HG03575 (cell line): Measurements from ENCODE around the gene EFNA4.
"Not testable (repeated sequence)": the region's sequence is repeated elsewhere in the genome, so short reads cannot be mapped to it uniquely, and the experiment has no call there.

Source experiments
- ATAC-seq: cut with Tn5 transposase; IDR thresholded peaks from one replicate; pipeline ENCODE4 v1.9.1; 2021; ENCODE audit not compliant: unreplicated experiment, insufficient number of reproducible peaks, low FRiP score; ENCODE audit errors: extremely low read depth

The EFNA4 gene

DNA sequence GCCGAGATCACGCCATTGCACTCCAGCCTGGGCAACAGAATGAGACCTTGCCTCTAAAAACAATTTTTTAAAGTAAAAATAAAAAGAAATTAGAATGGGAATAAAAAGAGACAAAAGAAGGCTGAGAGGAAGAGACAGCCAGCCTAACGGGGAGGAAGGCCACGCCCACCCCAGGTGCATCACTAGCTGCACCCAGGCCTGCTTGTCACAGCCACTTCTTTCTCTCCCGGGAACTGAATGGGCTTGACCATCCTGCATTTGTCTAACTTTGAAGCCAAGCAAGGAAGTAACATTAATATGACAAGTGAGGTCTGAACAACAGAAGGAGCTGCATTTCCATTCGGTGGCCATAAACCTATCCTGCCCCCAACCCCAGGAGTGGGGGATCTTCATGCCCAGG lies 43.3 kb downstream of the EFNA4 start:
- no peak for ATAC-seq

DNA sequence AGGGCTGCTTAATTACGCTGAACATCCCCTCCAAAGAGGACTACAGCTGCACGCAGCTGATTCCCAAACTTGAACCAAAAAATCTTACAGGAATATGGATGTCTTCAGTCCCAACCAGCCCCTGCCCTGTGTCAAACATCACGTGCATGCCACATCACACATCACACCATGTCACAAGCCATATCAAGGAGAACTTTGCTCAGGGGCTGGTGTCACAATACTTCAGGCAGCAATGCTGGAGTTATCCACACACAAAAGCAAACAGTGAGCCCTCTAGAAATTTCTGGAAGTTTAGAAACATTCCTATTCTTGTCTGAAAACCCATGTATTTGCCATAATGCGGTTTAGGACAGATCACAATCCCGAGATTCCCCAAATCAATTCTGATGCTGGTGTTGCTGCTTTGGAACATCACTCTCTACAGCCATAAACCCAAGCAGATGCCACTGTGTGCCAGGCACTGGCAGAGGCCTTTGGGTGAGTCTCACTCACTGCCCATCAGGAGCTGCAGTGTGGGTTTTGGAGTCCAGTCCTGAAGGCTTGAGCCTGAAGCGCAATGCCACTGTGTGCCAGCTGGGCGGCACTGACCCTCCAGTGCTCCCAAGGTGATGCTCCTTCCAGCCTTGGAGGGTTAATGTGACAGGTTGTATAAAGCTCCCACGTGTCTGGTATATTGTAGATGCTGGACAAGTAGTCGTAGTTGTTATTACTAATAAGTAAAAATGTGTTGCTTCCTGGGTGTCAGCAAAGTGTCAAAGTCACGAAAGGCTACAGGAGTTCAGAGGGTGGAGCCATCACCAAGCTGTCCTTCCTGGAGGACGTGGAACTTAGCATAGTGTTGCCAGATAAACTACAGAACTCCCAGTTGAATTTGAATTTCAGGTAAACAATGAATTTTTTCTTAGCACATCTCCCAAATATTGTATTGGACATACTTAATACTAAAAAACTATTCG lies 44.0 kb downstream of the EFNA4 start:
- ATAC-seq: no peak

DNA sequence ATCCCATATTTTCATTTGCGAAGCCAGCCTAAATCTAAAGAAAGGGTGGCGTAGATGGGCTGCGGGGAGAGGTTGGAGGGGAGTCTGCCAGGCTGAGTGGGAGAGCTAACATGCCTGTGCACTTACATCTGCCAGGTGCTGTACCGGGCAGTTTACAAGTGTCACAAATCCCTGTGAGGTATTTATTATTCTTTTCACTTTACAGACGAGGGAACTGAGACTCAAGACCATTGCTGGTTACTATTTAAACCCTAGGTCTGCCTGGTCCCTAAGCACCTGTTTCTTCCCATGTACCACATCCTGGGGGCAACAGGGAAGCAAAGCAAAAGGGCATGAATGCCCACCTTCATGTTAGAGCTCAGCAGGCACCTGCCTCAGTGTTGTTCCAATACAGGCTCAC lies 44.8 kb downstream of the EFNA4 start:
- no peak for ATAC-seq

DNA sequence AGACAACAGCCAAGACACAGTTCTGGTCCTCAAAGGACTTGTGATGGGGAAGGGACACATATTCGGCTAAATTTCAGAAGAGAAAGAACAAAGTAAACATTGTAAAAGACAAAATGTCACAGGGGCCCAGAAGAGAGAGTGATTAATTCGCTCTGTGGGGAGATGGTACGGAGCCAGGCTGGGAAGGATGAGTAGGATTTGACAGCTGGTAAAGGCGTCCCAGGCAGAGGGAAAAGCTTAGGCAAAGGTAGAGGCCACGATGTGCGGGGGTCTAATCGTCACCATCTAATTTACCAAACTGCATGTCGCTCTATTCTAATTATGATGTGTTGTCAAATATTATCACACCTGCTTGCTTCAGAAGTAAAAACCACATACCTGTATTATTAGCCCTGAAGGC lies 46.8 kb downstream of the EFNA4 start:
- ATAC-seq: no peak

DNA sequence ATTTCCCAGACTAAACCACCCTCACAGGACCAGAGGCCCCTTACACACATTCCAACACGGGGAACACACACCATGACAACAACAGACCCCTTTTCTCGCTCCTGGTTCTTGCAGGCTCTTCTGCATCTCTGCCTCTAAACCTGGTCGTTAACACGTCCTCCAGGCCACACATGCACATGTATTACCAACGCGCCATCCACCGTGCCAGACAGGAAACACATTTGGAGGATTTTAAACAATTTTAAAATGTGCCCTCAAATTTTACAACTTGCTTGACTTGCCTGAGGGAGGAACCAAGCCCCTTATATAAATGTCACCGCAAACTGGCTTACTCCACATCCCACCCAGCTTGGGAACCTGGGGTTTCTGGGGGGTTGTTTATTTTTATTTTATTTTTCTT lies 47.3 kb downstream of the EFNA4 start:
- ATAC-seq: no peak

DNA sequence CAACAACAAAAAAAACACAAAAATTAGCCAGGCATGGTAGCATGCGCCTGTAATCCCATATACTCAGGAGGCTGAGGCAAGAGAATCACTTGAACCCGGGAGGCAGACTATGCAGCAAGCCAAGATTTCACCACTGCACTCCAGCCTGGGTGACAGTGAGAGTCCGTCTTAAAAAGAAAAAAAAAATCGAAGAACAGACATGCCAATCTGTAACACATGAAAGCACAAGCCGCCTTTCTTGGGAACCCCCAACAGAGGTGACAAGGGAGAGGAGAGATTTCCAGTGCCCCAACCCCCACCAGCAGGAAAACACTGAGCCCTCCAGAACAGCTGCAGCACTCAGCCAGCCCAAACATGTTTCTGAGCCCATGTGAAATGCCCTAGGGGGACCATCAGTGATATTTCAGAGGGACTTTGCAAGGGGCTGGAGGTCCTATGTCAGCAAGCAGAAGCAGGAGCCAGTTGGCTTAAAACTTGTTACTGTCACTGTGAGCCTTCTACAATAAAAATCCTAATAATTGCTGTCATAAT lies 50.0 kb downstream of the EFNA4 start:
- no peak for ATAC-seq

DNA sequence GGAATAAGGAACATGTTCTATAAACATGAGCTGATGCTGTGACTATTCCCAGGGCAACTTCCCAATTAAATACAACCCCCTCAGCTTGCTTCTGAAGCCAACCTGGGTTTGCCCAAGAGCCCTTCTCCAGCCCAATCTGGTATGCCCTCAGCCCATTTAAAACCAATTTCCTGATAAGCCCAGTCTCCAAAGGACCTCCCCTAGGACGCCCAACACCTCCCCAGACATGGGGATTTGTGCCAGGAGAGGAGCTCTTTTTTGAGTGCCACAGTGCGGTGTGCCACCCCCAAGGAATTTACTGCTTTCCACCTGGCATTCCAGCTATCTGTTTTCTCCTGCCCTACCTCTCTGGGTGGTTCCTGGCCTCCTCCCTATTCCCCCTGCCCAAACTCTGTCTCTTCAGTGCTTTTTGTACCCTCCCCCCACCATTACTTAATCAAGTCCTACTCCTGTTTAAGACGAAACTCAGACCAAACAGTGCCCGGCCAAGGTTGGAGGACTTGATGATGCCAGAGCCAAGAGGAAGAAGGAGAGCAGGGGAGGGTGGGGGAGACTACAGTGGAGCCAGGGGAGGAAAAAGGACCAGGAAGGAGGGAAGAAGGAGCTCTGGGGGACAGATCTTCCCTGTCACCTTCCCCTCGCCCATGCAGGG lies 52.7 kb downstream of the EFNA4 start:
- no peak for ATAC-seq

DNA sequence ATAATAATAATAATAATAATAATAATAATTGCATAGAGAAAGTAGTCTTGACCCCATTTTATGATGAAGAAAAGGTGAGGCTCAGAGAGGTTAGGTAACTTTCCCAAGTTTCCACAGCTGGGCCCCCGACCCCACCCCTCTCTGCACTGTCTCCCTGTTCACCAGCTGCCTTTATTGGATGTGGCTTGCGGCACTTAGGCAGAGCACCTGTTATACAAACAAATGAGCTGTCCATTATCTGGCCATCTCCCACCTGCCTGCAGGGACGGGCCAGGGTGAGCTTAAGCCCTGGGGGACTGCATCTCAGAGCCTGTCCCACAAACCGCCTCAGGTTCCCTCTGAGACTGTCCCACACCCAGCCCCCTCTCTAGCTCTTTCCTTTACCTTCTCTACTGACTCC lies 54.1 kb downstream of the EFNA4 start:
- ATAC-seq: no peak

DNA sequence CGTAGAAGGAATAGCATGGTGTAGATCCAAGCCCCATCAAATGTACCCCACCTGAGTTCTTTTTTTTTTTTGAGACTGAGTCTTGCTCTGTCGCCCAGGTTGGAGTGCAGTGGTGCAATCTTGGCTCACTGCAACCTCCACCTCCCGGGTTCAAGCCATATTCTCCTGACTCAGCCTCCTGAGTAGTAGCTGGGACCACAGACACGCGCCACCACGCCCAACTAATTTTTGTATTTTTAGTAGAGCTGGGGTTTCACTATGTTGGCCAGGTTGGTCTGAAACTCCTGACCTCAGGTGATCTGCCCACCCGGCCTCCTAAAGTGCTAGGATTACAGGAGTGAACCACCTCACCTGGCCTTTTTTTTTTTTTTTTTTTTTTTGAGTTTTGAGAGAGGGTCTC lies 54.5 kb downstream of the EFNA4 start:
- not testable (repeated sequence) for ATAC-seq
